Effector memory CD8-positive, alpha-beta T cell (primary cell): ENCODE results near the gene ATP12A.

Experiments
- ATAC-seq: fragments of 150-1000 bp; cut with Tn5 transposase; replicated peaks from 2 replicates; pipeline ENCODE4 v1.10.0; 2021; ENCODE audit warnings: mild to moderate bottlenecking, moderate library complexity
- DNase-seq, 3 experiments: peaks; one replicate each; pipeline ENCODE4 v3.0.0; 2021
- H3K27ac Mint-ChIP-seq, 2 donors: one replicate each; pipeline ENCODE4 v1.8.0; 2022; ENCODE audit warnings: mild to moderate bottlenecking in 2 of 2, mixed read lengths in 2 of 2, moderate library complexity in 2 of 2
- H3K27me3 Mint-ChIP-seq, 2 donors: one replicate each; pipeline ENCODE4 v1.8.0; 2022; ENCODE audit warnings: mixed read lengths in 2 of 2
- H3K36me3 Mint-ChIP-seq: one replicate; pipeline ENCODE4 v1.8.0; 2022; ENCODE audit warnings: mild to moderate bottlenecking, moderate library complexity, mixed read lengths; ENCODE audit not compliant: insufficient read depth
- H3K4me1 Mint-ChIP-seq, 2 donors: one replicate each; pipeline ENCODE4 v1.8.0; 2022; ENCODE audit warnings: low read depth in 2 of 2, mixed read lengths in 2 of 2
- H3K4me3 Mint-ChIP-seq, 2 donors: one replicate each; pipeline ENCODE4 v1.8.0; 2022; ENCODE audit warnings: mild to moderate bottlenecking in 2 of 2, mixed read lengths in 2 of 2, moderate library complexity in 2 of 2
- H3K9me3 Mint-ChIP-seq, 2 donors: one replicate each; pipeline ENCODE4 v1.8.0; 2022; ENCODE audit warnings: mixed read lengths in 2 of 2

The ATP12A gene

DNA sequence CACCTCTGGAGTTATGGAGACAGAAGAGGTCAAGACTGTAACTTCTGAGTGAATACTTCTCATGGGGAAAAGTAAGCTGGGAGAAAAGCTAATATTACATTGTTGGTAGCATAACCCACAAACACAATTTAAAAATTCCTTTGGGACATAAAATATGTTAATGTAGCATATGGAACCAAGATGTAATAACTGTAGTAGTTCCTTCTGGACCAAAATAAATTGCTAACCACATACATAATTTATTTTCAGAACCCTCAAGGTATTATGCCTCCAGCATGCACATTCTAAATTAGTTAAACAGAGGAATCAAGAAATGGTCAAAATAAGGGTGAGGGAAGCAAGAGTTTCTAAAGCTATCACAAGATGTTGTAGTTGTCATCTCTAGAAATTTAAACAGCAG lies 79.0 kb downstream of the ATP12A start:
- no peak for DNase-seq
- Mint-ChIP-seq H3K27ac (no peak overlapping the region), H3K27me3 (peaks cover 19 to 25% of the 10 kb centered on the region in 2 donors)

More for the DNA sequence above, 79.0 kb downstream of the ATP12A start:
- Mint-ChIP-seq H3K4me1 (no peaks in the 10 kb centered on the region), H3K36me3 (no peaks in the 10 kb centered on the region), H3K9me3 (no peaks in the 10 kb centered on the region), H3K4me3 (no peak overlapping the region)
- no peak for ATAC-seq
